WTC11 (cell line): ENCODE data around the gene DNAJB8.

Source experiments
- AR ChIP-seq: fragments of 250-450 bp; sonication (Bioruptor Pico); IDR thresholded peaks from 2 replicates; pipeline ENCODE4 v1.9.0; 2021; ENCODE audit warnings: mild to moderate bottlenecking
- CREB1 ChIP-seq: sonication (generic); formaldehyde crosslinking; IDR thresholded peaks from 2 replicates; pipeline ENCODE4 v1.8.0; 2023; ENCODE audit warnings: mild to moderate bottlenecking, missing genetic modification reagents
- CREM ChIP-seq: sonication (generic); formaldehyde crosslinking; IDR thresholded peaks from 2 replicates; pipeline ENCODE4 v1.8.1; 2022; ENCODE audit warnings: mild to moderate bottlenecking, missing genetic modification reagents, moderate library complexity
- ESRRA ChIP-seq: sonication (generic); formaldehyde crosslinking; IDR thresholded peaks from 2 replicates; pipeline ENCODE4 v1.8.1; 2022; ENCODE audit warnings: mild to moderate bottlenecking, missing genetic modification reagents, borderline replicate concordance
- NR2C2 ChIP-seq: sonication (generic); formaldehyde crosslinking; IDR thresholded peaks from 2 replicates; pipeline ENCODE4 v1.8.0; 2022; ENCODE audit warnings: mild to moderate bottlenecking, missing genetic modification reagents
- OVOL2 ChIP-seq: fragments of 250-450 bp; sonication (Bioruptor Pico); IDR thresholded peaks from 2 replicates; pipeline ENCODE4 v1.9.0; 2021; ENCODE audit warnings: mild to moderate bottlenecking, borderline replicate concordance
- TEAD1 ChIP-seq: sonication (generic); formaldehyde crosslinking; IDR thresholded peaks from 2 replicates; pipeline ENCODE4 v1.8.0; 2022; ENCODE audit warnings: mild to moderate bottlenecking, missing genetic modification reagents
- TP53 ChIP-seq: sonication (generic); formaldehyde crosslinking; IDR thresholded peaks from 2 replicates; pipeline ENCODE4 v1.8.1; 2023; ENCODE audit warnings: mild to moderate bottlenecking, missing genetic modification reagents
- TF ChIP-seq, protein P1 (sequence below): fragments of 200-600 bp; IDR thresholded peaks from 2 replicates; pipeline ENCODE4 v1.8.0; 2022; ENCODE audit warnings: antibody characterized with exemption
- TF ChIP-seq, protein P2 (sequence below): sonication (generic); formaldehyde crosslinking; IDR thresholded peaks from 2 replicates; pipeline ENCODE4 v1.8.1; 2023; ENCODE audit warnings: mild to moderate bottlenecking, missing genetic modification reagents, moderate library complexity

GRCh38 chr3:128500556-128500955, 33.9 kb upstream of the DNAJB8 start:
- TF ChIP-seq, protein P1, sequence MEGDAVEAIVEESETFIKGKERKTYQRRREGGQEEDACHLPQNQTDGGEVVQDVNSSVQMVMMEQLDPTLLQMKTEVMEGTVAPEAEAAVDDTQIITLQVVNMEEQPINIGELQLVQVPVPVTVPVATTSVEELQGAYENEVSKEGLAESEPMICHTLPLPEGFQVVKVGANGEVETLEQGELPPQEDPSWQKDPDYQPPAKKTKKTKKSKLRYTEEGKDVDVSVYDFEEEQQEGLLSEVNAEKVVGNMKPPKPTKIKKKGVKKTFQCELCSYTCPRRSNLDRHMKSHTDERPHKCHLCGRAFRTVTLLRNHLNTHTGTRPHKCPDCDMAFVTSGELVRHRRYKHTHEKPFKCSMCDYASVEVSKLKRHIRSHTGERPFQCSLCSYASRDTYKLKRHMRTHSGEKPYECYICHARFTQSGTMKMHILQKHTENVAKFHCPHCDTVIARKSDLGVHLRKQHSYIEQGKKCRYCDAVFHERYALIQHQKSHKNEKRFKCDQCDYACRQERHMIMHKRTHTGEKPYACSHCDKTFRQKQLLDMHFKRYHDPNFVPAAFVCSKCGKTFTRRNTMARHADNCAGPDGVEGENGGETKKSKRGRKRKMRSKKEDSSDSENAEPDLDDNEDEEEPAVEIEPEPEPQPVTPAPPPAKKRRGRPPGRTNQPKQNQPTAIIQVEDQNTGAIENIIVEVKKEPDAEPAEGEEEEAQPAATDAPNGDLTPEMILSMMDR = no peak
- TF ChIP-seq TEAD1 (CRISPR knock-in tag) (no peak), ESRRA (no peak), CREB1 (CRISPR knock-in tag) (no peak), AR (CRISPR knock-in tag) (no peak), CREM (CRISPR knock-in tag) (no peak), OVOL2 (CRISPR knock-in tag) (no peak), TP53 (no peak), NR2C2 (CRISPR knock-in tag) (no peak)
- TF ChIP-seq, protein P2, sequence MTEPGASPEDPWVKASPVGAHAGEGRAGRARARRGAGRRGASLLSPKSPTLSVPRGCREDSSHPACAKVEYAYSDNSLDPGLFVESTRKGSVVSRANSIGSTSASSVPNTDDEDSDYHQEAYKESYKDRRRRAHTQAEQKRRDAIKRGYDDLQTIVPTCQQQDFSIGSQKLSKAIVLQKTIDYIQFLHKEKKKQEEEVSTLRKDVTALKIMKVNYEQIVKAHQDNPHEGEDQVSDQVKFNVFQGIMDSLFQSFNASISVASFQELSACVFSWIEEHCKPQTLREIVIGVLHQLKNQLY (CRISPR knock-in tag) = no peak
